ENCODE results near the gene RPP25L.

DNA sequence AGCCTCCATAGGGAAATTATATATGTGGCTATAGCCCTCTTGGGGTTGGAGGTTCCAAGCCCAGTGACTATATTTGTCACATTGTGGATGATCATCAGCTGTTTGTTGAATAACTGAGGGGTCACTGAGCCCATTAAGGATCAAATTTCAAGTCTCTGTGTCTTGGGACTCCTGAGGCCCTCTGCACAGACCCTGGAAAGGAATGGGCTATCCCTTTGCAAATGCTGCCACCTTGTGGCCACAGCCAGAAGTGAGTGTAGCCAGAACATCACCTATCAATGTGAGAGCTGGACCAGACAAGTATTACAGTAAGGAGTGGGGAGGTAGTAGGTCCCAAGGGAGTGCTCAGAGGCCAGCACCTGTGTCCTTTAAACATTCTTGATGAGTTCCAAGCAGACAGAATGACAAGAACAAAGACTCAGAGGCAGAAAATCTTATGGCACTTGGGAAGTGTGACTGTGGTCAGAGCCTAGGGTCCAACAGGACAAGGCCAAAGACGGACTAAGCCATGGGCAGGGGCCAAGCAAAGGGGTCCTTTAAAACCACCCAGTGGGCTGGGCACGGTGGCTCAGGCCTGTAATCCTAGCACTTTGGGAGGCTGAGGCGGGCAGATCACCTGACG is 8.2 kb downstream of the RPP25L start:
- no peak for TF ChIP-seq POLR2A (IDR thresholded peaks at IDR 0.05; ENCODE audit: low read length)
- no peak for TF ChIP-seq GATA1 (IDR thresholded peaks at IDR 0.05; ENCODE audit: low read depth, low read length)
